GM13976 (cell line): ENCODE measurements around the gene PLEKHA1.

ENCODE experiments used
- DNase-seq: peaks from one replicate; pipeline ENCODE4 v3.0.0; 2012; ENCODE audit warnings: low spot score
- in situ Hi-C: fragments of 300-500 bp; cut with MboI; formaldehyde crosslinking; loops from one replicate; pipeline ENCODE4 v1.12.0; 2022; ENCODE audit warnings: low sequenced_read_pairs, mixed read lengths, inconsistent platforms; ENCODE audit not compliant: unreplicated experiment
- TF ChIP-seq, protein P1 (sequence below): IDR thresholded peaks from 2 replicates; pipeline ENCODE4 v1.5.1; 2012; ENCODE audit warnings: borderline replicate concordance, mild to moderate bottlenecking; ENCODE audit not compliant: insufficient read depth; ENCODE audit errors: extremely low read depth, missing control alignments, control extremely low read depth

The PLEKHA1 gene

DNA sequence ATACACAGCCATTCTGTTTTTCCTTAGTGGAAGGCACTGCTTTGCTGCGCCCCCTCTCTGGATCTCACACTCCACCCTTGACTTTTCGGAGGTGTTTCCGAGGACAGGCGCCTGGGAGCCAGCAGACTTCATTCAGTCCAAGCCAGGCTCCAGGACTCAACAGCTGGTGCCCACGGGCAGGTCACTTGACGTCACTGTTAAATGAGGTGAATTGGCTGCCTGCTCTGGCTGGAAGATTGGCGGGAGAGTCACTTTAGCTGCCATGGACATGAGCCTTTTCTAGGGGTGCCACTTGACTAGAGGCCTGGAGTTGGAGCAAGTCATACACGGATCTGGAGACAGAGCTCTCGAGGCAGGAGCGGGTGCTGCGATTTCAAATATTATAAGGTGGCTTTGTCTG lies 90.1 kb downstream of the PLEKHA1 start:
- no peak for DNase-seq
- TF ChIP-seq, protein P1, sequence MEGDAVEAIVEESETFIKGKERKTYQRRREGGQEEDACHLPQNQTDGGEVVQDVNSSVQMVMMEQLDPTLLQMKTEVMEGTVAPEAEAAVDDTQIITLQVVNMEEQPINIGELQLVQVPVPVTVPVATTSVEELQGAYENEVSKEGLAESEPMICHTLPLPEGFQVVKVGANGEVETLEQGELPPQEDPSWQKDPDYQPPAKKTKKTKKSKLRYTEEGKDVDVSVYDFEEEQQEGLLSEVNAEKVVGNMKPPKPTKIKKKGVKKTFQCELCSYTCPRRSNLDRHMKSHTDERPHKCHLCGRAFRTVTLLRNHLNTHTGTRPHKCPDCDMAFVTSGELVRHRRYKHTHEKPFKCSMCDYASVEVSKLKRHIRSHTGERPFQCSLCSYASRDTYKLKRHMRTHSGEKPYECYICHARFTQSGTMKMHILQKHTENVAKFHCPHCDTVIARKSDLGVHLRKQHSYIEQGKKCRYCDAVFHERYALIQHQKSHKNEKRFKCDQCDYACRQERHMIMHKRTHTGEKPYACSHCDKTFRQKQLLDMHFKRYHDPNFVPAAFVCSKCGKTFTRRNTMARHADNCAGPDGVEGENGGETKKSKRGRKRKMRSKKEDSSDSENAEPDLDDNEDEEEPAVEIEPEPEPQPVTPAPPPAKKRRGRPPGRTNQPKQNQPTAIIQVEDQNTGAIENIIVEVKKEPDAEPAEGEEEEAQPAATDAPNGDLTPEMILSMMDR, result no peak
- in situ Hi-C loops, result no loop called here

DNA sequence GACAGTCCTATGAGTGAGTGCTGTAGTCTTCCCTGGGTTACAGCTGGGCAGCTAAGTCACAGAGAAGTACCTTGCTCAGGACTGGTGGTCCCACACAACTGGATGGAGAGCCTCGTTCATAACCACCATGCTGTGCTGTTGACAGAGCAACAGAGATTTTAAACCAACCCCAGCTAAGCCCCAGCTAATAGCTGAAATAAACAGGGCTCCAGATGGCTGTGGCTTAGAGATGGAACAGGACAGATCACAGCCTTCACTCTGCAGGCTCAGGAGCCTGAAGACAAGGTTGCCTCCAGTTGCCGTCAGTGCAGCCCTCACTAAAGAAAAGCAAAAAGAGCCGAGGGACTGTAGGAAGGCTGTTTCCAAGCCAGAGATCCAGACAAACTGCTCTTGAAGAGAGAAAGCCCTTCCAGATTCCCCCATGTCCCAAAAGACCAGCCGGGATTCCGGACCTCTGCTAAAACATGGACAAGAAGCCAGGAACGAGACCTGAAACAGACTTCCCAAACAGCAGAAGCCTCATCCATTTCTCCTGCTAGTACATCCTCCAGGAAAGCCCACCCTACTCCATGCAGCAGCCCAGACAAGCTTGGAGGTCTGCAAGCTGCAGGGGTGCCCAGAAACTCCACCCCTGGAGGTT lies 91.0 kb downstream of the PLEKHA1 start:
- DNase-seq, result no peak
- TF ChIP-seq, protein P1, result no peak
- in situ Hi-C loops, result no loop called here

DNA sequence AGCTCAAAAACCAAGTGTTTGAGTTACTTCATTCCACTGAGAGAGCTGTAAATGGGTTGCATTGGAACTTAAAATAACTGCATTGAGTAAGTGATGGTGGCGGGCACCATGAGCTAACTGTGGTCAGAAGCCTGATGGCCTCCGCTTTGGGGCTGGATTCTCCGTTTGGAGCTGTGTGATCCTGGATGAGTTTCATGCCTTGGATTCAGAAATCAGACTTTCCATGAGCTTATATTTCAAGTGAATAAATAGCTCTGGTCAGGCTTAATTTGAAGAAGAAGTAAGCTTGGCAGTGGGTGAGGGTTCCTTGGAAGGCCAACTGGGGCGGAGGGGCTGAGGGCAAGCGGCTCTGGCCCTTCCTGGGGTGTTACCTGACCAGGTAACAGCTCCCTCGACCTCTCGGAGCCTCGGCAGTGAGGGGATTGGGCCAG lies 92.5 kb downstream of the PLEKHA1 start:
- DNase-seq, result no peak
- TF ChIP-seq, protein P1, result no peak
- in situ Hi-C loops, result no loop called here

DNA sequence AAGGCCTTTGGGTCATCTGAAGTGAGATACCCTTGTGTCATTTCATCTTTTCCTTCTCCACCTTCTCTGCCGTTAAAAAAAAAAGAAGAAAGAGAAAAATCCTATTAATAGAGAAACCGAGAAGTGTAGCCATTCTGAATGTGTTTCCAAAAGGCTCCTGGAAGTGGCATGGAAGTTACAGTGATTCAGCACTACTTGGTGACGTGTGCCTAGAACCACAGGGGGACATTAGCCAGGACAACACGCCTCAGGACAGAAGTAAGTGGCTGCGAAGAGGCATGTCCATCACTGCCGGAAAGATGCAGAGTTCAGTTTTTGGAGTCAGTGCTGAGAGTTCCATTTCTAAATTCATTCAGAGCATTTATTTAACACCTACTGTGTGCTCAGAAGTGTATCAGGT lies 93.2 kb downstream of the PLEKHA1 start:
- TF ChIP-seq, protein P1, result no peak
- no peak for DNase-seq
- in situ Hi-C loops, result no loop called here

DNA sequence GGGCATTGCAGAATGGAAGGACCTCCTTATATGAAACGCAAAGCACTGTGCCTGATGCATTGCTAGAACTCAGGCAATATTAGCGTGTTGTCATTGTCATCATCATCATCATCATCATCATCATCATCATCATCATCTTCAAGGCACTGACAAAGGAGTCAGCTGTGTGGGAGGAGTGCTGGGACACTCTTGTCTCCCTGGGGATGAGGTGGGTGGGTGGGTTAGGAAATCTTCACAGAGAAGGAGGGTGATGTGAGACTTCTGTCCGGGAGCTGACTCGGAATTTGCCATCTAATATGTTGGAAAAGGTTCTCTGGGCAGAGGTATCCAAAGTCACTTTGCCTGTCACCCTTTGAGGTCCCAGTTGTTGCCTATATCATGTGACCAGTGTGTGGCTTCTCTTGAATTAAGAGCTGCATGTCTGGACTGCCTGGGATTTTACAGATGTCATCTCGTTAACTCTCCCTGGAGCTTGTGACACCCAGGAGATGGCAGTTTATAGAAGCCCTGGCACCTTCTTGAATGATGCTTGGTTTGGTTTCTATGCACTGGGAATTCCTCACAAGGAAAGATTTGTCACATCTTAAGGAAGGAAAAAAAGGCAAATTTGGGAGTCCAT lies 93.9 kb downstream of the PLEKHA1 start:
- in situ Hi-C loops, result no loop called here
- TF ChIP-seq, protein P1, result no peak
- DNase-seq, result no peak

DNA sequence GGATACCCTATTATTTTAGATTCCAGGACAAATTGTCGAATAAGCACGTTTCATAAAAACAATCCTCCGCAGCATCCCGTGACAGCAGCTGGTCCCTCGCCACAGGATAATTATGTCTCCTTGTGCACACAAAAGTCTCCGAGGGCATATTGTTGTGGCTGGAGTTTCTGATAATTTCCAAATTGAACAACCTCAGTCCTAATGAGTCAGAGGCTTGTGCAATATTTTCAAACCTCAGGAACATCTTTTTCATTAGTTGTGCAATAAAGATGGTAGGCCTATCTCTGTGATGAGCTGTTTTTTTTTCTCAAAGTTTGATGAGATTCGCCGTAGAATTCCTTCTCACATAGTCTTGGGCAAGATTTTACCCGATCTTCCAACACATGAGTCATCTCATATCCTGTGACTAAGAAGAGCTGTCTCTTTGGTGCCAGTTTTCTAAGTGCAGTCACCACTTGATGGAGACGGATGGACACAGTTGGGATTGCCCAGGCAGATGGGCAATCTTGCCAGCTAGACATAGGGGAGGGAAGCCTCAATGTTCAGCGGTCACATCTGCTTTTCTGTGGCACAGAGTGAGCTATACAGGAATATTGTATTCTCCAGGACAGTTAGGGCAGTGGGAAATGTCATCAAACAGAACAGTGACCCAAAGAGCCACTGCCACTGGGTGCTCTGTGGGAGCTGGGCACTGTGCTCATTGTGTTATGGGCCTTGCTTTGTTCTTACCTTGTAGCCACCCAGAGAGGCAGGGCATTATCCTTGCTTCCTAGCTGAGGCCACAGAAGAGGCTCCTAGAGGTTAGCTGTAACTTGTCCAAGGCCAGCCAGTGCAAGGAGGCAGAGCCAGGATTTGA lies 94.6 kb downstream of the PLEKHA1 start:
- in situ Hi-C loops, result no loop called here
- TF ChIP-seq, protein P1, result no peak
- no peak for DNase-seq
